ENCODE data around the gene ALKBH1.
"Not testable (repeated sequence)": the region's sequence is repeated elsewhere in the genome, so short reads cannot be mapped to it uniquely, and the experiment has no call there.

The ALKBH1 gene

GRCh38 chr14:77642407-77642806 is 65.4 kb downstream of the ALKBH1 start:
- H3K4me1 ChIP-seq (ENCODE audit: insufficient read depth, low read length): no peaks in the 10 kb centered on the region
- H3K27ac ChIP-seq (ENCODE audit: low read depth, low read length): no peak overlapping the region
- no peaks in the 10 kb centered on the region for H3K36me3 ChIP-seq (ENCODE audit: insufficient read depth, low read length)
- H3K27me3 ChIP-seq (ENCODE audit: control insufficient read depth in 1 of 2, insufficient read depth in 2 of 2, low read length in 2 of 2): no peaks in the 10 kb centered on the region
- no peaks in the 10 kb centered on the region for H3K9me3 ChIP-seq (ENCODE audit: low read length)
- peak overlapping the region in 1 of 2 donors; percentile 52 for H3K4me3 ChIP-seq (ENCODE audit: low read depth in 1 of 2, low read length in 2 of 2)
- H3K9ac ChIP-seq (ENCODE audit: low read length): no peak overlapping the region

GRCh38 chr14:77641534-77642341 is 66.1 kb downstream of the ALKBH1 start:
- Histone ChIP-seq H3K4me3 (ENCODE audit: low read depth in 1 of 2, low read length in 2 of 2) (peak overlapping the region in 1 of 2 donors; percentile 52), H3K9me3 (ENCODE audit: low read length) (no peaks in the 10 kb centered on the region), H3K4me1 (ENCODE audit: insufficient read depth, low read length) (no peaks in the 10 kb centered on the region), H3K36me3 (ENCODE audit: insufficient read depth, low read length) (no peaks in the 10 kb centered on the region), H3K27ac (ENCODE audit: low read depth, low read length) (peak overlapping the region; percentile 44), H3K9ac (ENCODE audit: low read length) (no peak overlapping the region), H3K27me3 (ENCODE audit: control insufficient read depth in 1 of 2, insufficient read depth in 2 of 2, low read length in 2 of 2) (no peaks in the 10 kb centered on the region)

- Histone ChIP-seq H3K9ac (ENCODE audit: low read length) (no peak overlapping the region), H3K27ac (ENCODE audit: low read depth, low read length) (peak overlapping the region; percentile 44), H3K4me3 (ENCODE audit: low read depth in 1 of 2, low read length in 2 of 2) (peak overlapping the region in 1 of 2 donors; percentile 52), H3K9me3 (ENCODE audit: low read length) (no peaks in the 10 kb centered on the region), H3K27me3 (ENCODE audit: control insufficient read depth in 1 of 2, insufficient read depth in 2 of 2, low read length in 2 of 2) (no peaks in the 10 kb centered on the region), H3K36me3 (ENCODE audit: insufficient read depth, low read length) (no peaks in the 10 kb centered on the region), H3K4me1 (ENCODE audit: insufficient read depth, low read length) (no peaks in the 10 kb centered on the region)
Observed at GRCh38 chr14:77640756-77641533, 66.9 kb downstream of the ALKBH1 start.

GRCh38 chr14:77638771-77639171 is 69.1 kb downstream of the ALKBH1 start:
- H3K9ac ChIP-seq (ENCODE audit: low read length): no peak overlapping the region
- H3K4me1 ChIP-seq (ENCODE audit: insufficient read depth, low read length): no peaks in the 10 kb centered on the region
- no peaks in the 10 kb centered on the region for H3K9me3 ChIP-seq (ENCODE audit: low read length)
- no peak overlapping the region for H3K4me3 ChIP-seq (ENCODE audit: low read depth in 1 of 2, low read length in 2 of 2)
- no peak overlapping the region for H3K27ac ChIP-seq (ENCODE audit: low read depth, low read length)
- H3K27me3 ChIP-seq (ENCODE audit: control insufficient read depth in 1 of 2, insufficient read depth in 2 of 2, low read length in 2 of 2): no peaks in the 10 kb centered on the region
- no peaks in the 10 kb centered on the region for H3K36me3 ChIP-seq (ENCODE audit: insufficient read depth, low read length)

GRCh38 chr14:77635869-77636268 is 72.0 kb downstream of the ALKBH1 start:
- not testable (repeated sequence) for H3K4me1 ChIP-seq (ENCODE audit: insufficient read depth, low read length); H3K27me3 ChIP-seq (ENCODE audit: control insufficient read depth in 1 of 2, insufficient read depth in 2 of 2, low read length in 2 of 2); H3K9me3 ChIP-seq (ENCODE audit: low read length); H3K9ac ChIP-seq (ENCODE audit: low read length); H3K36me3 ChIP-seq (ENCODE audit: insufficient read depth, low read length); H3K4me3 ChIP-seq (ENCODE audit: low read depth in 1 of 2, low read length in 2 of 2); H3K27ac ChIP-seq (ENCODE audit: low read depth, low read length)

- H3K9ac ChIP-seq (ENCODE audit: low read length); H3K4me1 ChIP-seq (ENCODE audit: insufficient read depth, low read length); H3K36me3 ChIP-seq (ENCODE audit: insufficient read depth, low read length); H3K9me3 ChIP-seq (ENCODE audit: low read length); H3K4me3 ChIP-seq (ENCODE audit: low read depth in 1 of 2, low read length in 2 of 2); H3K27ac ChIP-seq (ENCODE audit: low read depth, low read length); H3K27me3 ChIP-seq (ENCODE audit: control insufficient read depth in 1 of 2, insufficient read depth in 2 of 2, low read length in 2 of 2): not testable (repeated sequence)
Observed at GRCh38 chr14:77635466-77635865, 72.4 kb downstream of the ALKBH1 start.

- H3K9me3 ChIP-seq (ENCODE audit: low read length): no peaks in the 10 kb centered on the region
- no peak overlapping the region for H3K4me3 ChIP-seq (ENCODE audit: low read depth in 1 of 2, low read length in 2 of 2)
- H3K36me3 ChIP-seq (ENCODE audit: insufficient read depth, low read length): no peaks in the 10 kb centered on the region
- no peaks in the 10 kb centered on the region for H3K4me1 ChIP-seq (ENCODE audit: insufficient read depth, low read length)
- H3K27me3 ChIP-seq (ENCODE audit: control insufficient read depth in 1 of 2, insufficient read depth in 2 of 2, low read length in 2 of 2): no peaks in the 10 kb centered on the region
- no peak overlapping the region for H3K27ac ChIP-seq (ENCODE audit: low read depth, low read length)
- H3K9ac ChIP-seq (ENCODE audit: low read length): no peak overlapping the region
Observed at GRCh38 chr14:77630111-77630510, 77.7 kb downstream of the ALKBH1 start.

- no peak overlapping the region for H3K4me3 ChIP-seq (ENCODE audit: low read depth in 1 of 2, low read length in 2 of 2)
- no peaks in the 10 kb centered on the region for H3K36me3 ChIP-seq (ENCODE audit: insufficient read depth, low read length)
- H3K9ac ChIP-seq (ENCODE audit: low read length): no peak overlapping the region
- H3K4me1 ChIP-seq (ENCODE audit: insufficient read depth, low read length): no peaks in the 10 kb centered on the region
- no peaks in the 10 kb centered on the region for H3K9me3 ChIP-seq (ENCODE audit: low read length)
- no peak overlapping the region for H3K27ac ChIP-seq (ENCODE audit: low read depth, low read length)
- H3K27me3 ChIP-seq (ENCODE audit: control insufficient read depth in 1 of 2, insufficient read depth in 2 of 2, low read length in 2 of 2): no peaks in the 10 kb centered on the region
Observed at GRCh38 chr14:77625360-77625759, 82.5 kb downstream of the ALKBH1 start.

- Histone ChIP-seq H3K9me3 (ENCODE audit: low read length) (no peaks in the 10 kb centered on the region), H3K27ac (ENCODE audit: low read depth, low read length) (no peak overlapping the region)
Observed at GRCh38 chr14:77623201-77623600, 84.6 kb downstream of the ALKBH1 start.

More at GRCh38 chr14:77623201-77623600, 84.6 kb downstream of the ALKBH1 start:
- Histone ChIP-seq H3K4me3 (ENCODE audit: low read depth in 1 of 2, low read length in 2 of 2) (no peak overlapping the region), H3K9ac (ENCODE audit: low read length) (no peak overlapping the region), H3K4me1 (ENCODE audit: insufficient read depth, low read length) (no peaks in the 10 kb centered on the region), H3K36me3 (ENCODE audit: insufficient read depth, low read length) (no peaks in the 10 kb centered on the region), H3K27me3 (ENCODE audit: control insufficient read depth in 1 of 2, insufficient read depth in 2 of 2, low read length in 2 of 2) (no peaks in the 10 kb centered on the region)
